Measurements from ENCODE around the gene ACYP1. TPM values are rescaled to one million over a fixed set of nuclear protein-coding genes. Genes with fewer than 3 reads are reported as not detected.

The ACYP1 gene
- total RNA-seq, 1 experiment from 2014 or later, result 11.7 TPM

DNA sequence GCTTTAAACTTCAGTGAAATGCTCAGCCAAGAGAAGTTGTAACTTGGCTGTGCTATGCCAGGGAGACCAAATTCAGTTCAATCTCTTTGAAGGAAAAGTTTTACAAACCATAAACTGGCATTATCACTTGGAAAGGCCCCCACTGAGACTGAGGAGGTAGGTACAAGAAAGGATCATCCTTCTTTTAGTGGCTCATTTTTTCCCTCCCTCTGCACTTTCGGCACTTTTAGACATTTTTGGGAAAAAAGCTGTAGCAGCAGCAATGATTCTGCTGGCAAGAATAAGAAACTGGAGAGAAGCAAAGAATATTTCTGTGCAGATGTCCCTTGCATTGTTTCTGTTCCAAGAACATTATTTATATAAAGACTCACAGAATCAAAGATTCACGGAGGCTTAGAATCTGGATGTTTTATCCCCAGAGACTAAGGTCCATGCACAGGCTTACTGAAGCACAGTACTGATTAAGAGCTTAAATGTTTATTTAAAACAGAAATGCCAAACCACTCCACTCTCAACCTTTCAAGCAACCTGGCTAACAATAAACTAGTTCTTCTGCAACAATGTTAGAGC, 17.9 kb upstream of the ACYP1 start:
- BruUV-seq (replicated peaks), result no TSS peak
- DNase-seq (ENCODE audit: unreplicated experiment), result no peak
- intact Hi-C loops (cut with micrococcal nuclease), result no loop called here
- Mint-ChIP-seq H3K4me3 (ENCODE audit: unreplicated experiment) (no peak overlapping the region), H3K36me3 (ENCODE audit: insufficient read depth, unreplicated experiment) (peaks cover 61% of the 10 kb centered on the region), H3K27ac (ENCODE audit: low read depth, unreplicated experiment) (no peak overlapping the region), H3K27me3 (ENCODE audit: insufficient read depth, unreplicated experiment) (no peaks in the 10 kb centered on the region), H3K9me3 (ENCODE audit: unreplicated experiment) (no peaks in the 10 kb centered on the region), H3K4me1 (ENCODE audit: insufficient read depth, unreplicated experiment) (no peaks in the 10 kb centered on the region)
- ChIA-PET CTCF (no interaction called here), POLR2A (interaction anchor here (1.8 kb wide), 1 partner anchor 12 kb away, joined by 5 read pairs; the partner anchor contains the start of gene ZC2HC1C)
- TF ChIP-seq, protein P1, sequence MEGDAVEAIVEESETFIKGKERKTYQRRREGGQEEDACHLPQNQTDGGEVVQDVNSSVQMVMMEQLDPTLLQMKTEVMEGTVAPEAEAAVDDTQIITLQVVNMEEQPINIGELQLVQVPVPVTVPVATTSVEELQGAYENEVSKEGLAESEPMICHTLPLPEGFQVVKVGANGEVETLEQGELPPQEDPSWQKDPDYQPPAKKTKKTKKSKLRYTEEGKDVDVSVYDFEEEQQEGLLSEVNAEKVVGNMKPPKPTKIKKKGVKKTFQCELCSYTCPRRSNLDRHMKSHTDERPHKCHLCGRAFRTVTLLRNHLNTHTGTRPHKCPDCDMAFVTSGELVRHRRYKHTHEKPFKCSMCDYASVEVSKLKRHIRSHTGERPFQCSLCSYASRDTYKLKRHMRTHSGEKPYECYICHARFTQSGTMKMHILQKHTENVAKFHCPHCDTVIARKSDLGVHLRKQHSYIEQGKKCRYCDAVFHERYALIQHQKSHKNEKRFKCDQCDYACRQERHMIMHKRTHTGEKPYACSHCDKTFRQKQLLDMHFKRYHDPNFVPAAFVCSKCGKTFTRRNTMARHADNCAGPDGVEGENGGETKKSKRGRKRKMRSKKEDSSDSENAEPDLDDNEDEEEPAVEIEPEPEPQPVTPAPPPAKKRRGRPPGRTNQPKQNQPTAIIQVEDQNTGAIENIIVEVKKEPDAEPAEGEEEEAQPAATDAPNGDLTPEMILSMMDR (IDR thresholded peaks at IDR 0.05; ENCODE audit: unreplicated experiment), result no peak

DNA sequence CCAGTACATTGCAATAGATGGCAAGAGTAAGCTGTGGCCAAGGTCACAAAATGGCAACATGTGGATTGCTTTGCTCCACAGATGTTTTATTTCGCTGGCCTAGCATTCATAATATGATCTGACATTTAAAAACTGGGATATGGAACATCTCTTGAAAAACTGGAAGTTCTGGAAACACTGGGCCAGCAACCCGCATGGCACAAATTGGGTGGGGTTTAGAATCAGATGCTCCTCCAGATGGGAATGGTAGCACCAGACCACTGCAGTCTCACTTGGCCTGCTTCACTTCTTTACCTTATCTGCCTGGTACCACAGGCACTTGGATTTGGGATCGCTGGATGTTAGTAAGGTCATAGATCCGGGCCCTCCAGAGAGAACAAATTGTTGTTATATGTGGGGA, 15.7 kb upstream of the ACYP1 start:
- CTCF ChIA-PET, result interaction anchor here (0.6 to 4.2 kb wide), 4 partner anchors 9 to 78 kb away, joined by 3 to 24 read pairs (median 4); partner anchors contain the start of gene ZC2HC1C
- DNase-seq (ENCODE audit: unreplicated experiment), result no peak
- H3K27me3 Mint-ChIP-seq (ENCODE audit: insufficient read depth, unreplicated experiment), result no peaks in the 10 kb centered on the region
- H3K4me3 Mint-ChIP-seq (ENCODE audit: unreplicated experiment), result no peak overlapping the region
- H3K36me3 Mint-ChIP-seq (ENCODE audit: insufficient read depth, unreplicated experiment), result peaks cover 44% of the 10 kb centered on the region
- intact Hi-C loops (cut with micrococcal nuclease), result no loop called here
- TF ChIP-seq, protein P1 (IDR thresholded peaks at IDR 0.05; ENCODE audit: unreplicated experiment), result no peak
- no peak overlapping the region for H3K27ac Mint-ChIP-seq (ENCODE audit: low read depth, unreplicated experiment)
- H3K9me3 Mint-ChIP-seq (ENCODE audit: unreplicated experiment), result no peaks in the 10 kb centered on the region
- POLR2A ChIA-PET, result interaction anchor here (0.9 to 1.8 kb wide), 2 partner anchors 9 to 10 kb away, joined by 3 to 5 read pairs; no protein-coding TSS in a partner anchor
- H3K4me1 Mint-ChIP-seq (ENCODE audit: insufficient read depth, unreplicated experiment), result no peaks in the 10 kb centered on the region
- BruUV-seq (replicated peaks), result no TSS peak

GRCh38 chr14:75077794-75078193, 14.0 kb upstream of the ACYP1 start:
- TF ChIP-seq, protein P1 (IDR thresholded peaks at IDR 0.05; ENCODE audit: unreplicated experiment), result no peak
- intact Hi-C loops (cut with micrococcal nuclease), result no loop called here
- no TSS peak for BruUV-seq (replicated peaks)
- Mint-ChIP-seq H3K27me3 (ENCODE audit: insufficient read depth, unreplicated experiment) (no peaks in the 10 kb centered on the region), H3K9me3 (ENCODE audit: unreplicated experiment) (no peaks in the 10 kb centered on the region), H3K36me3 (ENCODE audit: insufficient read depth, unreplicated experiment) (peaks cover 26% of the 10 kb centered on the region), H3K27ac (ENCODE audit: low read depth, unreplicated experiment) (no peak overlapping the region), H3K4me1 (ENCODE audit: insufficient read depth, unreplicated experiment) (no peaks in the 10 kb centered on the region), H3K4me3 (ENCODE audit: unreplicated experiment) (no peak overlapping the region)
- POLR2A ChIA-PET, result interaction anchor here (1.0 to 1.3 kb wide), 2 partner anchors 8 to 217 kb away, joined by 3 read pairs; partner anchors contain the start of gene ZC2HC1C
- DNase-seq (ENCODE audit: unreplicated experiment), result no peak
- CTCF ChIA-PET, result interaction anchor here (0.7 to 4.2 kb wide), 3 partner anchors 11 to 74 kb away, joined by 3 to 24 read pairs (median 5); no protein-coding TSS in a partner anchor

GRCh38 chr14:75070383-75070782, 6.6 kb upstream of the ACYP1 start:
- ChIA-PET CTCF (interaction anchor here (0.6 to 0.9 kb wide), 3 partner anchors 14 to 192 kb away, joined by 3 to 4 read pairs (median 3); no protein-coding TSS in a partner anchor), POLR2A (interaction anchor here (0.9 to 2.2 kb wide), 7 partner anchors 9 to 68 kb away, joined by 5 to 18 read pairs (median 5); partner anchors contain the start of gene EIF2B2)
- no peaks in the 10 kb centered on the region for H3K27me3 Mint-ChIP-seq (ENCODE audit: insufficient read depth, unreplicated experiment)
- no peak overlapping the region for H3K4me3 Mint-ChIP-seq (ENCODE audit: unreplicated experiment)
- H3K9me3 Mint-ChIP-seq (ENCODE audit: unreplicated experiment), result no peaks in the 10 kb centered on the region
- BruUV-seq (replicated peaks), result no TSS peak
- TF ChIP-seq, protein P1 (IDR thresholded peaks at IDR 0.05; ENCODE audit: unreplicated experiment), result no peak
- peaks cover 6% of the 10 kb centered on the region for H3K4me1 Mint-ChIP-seq (ENCODE audit: insufficient read depth, unreplicated experiment)
- intact Hi-C loops (cut with micrococcal nuclease), result no loop called here
- no peak for DNase-seq (ENCODE audit: unreplicated experiment)
- H3K27ac Mint-ChIP-seq (ENCODE audit: low read depth, unreplicated experiment), result no peak overlapping the region
- H3K36me3 Mint-ChIP-seq (ENCODE audit: insufficient read depth, unreplicated experiment), result peaks cover 5% of the 10 kb centered on the region

All from MCF 10A (cell line).